ENCODE measurements around the gene PPM1B.

PPM1B gene

GRCh38 chr2:44267269-44267795 lies 98.7 kb downstream of the PPM1B start:
- no peak for DNase-seq

- no peak for DNase-seq
These were observed 99.3 kb downstream of the PPM1B start for GRCh38 chr2:44267796-44268648.

- DNase-seq = no peak
These were observed 101.2 kb downstream of the PPM1B start for GRCh38 chr2:44269831-44270230.

GRCh38 chr2:44271296-44271695 lies 102.6 kb downstream of the PPM1B start:
- no peak for DNase-seq

- DNase-seq = no peak
These were observed 104.4 kb downstream of the PPM1B start for GRCh38 chr2:44273076-44273475.

GRCh38 chr2:44273596-44273995 lies 104.9 kb downstream of the PPM1B start:
- DNase-seq = no peak

GRCh38 chr2:44275927-44276303 lies 107.2 kb downstream of the PPM1B start:
- no peak for DNase-seq

- DNase-seq = no peak
These were observed 108.9 kb downstream of the PPM1B start for GRCh38 chr2:44277541-44277940.

GRCh38 chr2:44280869-44281268 lies 112.2 kb downstream of the PPM1B start:
- no peak for DNase-seq

All from activated CD4-positive, alpha-beta T cell treated with anti-CD3 and anti-CD28 coated beads, Interleukin-10, Interleukin-2, amounts not matched to agents 100 ng/mL and 50 ng/mL, durations not matched to agents 16 hours and 8 hours (primary cell).